ENCODE data around the gene TMPRSS9.

- TF ChIP-seq CTCF (IDR thresholded peaks at IDR 0.05) = no peak
- TF ChIP-seq POLR2A (IDR thresholded peaks at IDR 0.05) = no peak
Measured at GRCh38 chr19:2398735-2399305, 38.8 kb downstream of the TMPRSS9 start.
